Putamen (tissue), 1 donor: ENCODE data around the gene TNRC18.
"Not testable (repeated sequence)": the region's sequence is repeated elsewhere in the genome, so short reads cannot be mapped to it uniquely, and the experiment has no call there.

ENCODE experiments used
- DNase-seq: peaks from one replicate; pipeline ENCODE4 v3.0.0-alpha.2; 2016; ENCODE audit warnings: low spot score

TNRC18 gene

GRCh38 chr7:5349437-5350173, 74.0 kb downstream of the TNRC18 start:
- DNase-seq, result no peak

GRCh38 chr7:5349005-5349380, 74.6 kb downstream of the TNRC18 start:
- no peak for DNase-seq

- peak; percentile 17 for DNase-seq
These were observed 75.3 kb downstream of the TNRC18 start for GRCh38 chr7:5348134-5349004.

GRCh38 chr7:5345671-5346070, 78.0 kb downstream of the TNRC18 start:
- no peak for DNase-seq

- no peak for DNase-seq
These were observed 78.5 kb downstream of the TNRC18 start for GRCh38 chr7:5345171-5345570.

- DNase-seq, result no peak
These were observed 79.3 kb downstream of the TNRC18 start for GRCh38 chr7:5344342-5344741.

- DNase-seq, result no peak
These were observed 79.8 kb downstream of the TNRC18 start for GRCh38 chr7:5343884-5344283.

- no peak for DNase-seq
These were observed 81.0 kb downstream of the TNRC18 start for GRCh38 chr7:5342631-5343030.

GRCh38 chr7:5339955-5340354, 83.7 kb downstream of the TNRC18 start:
- DNase-seq, result no peak

- no peak for DNase-seq
These were observed 86.6 kb downstream of the TNRC18 start for GRCh38 chr7:5337047-5337446.

- DNase-seq, result no peak
These were observed 89.0 kb downstream of the TNRC18 start for GRCh38 chr7:5334671-5335070.

- no peak for DNase-seq
These were observed 90.3 kb downstream of the TNRC18 start for GRCh38 chr7:5333121-5334045.

- DNase-seq, result no peak
These were observed 91.1 kb downstream of the TNRC18 start for GRCh38 chr7:5332579-5332978.

- no peak for DNase-seq
These were observed 93.3 kb downstream of the TNRC18 start for GRCh38 chr7:5330288-5330687.

GRCh38 chr7:5324961-5325360, 98.7 kb downstream of the TNRC18 start:
- no peak for DNase-seq

- not testable (repeated sequence) for DNase-seq
These were observed 99.5 kb downstream of the TNRC18 start for GRCh38 chr7:5323800-5324781.

- no peak for DNase-seq
These were observed 100.8 kb downstream of the TNRC18 start for GRCh38 chr7:5322621-5323410.

GRCh38 chr7:5320802-5321396, 102.7 kb downstream of the TNRC18 start:
- DNase-seq, result no peak

GRCh38 chr7:5320391-5320790, 103.2 kb downstream of the TNRC18 start:
- no peak for DNase-seq

- DNase-seq, result not testable (repeated sequence)
These were observed 105.0 kb downstream of the TNRC18 start for GRCh38 chr7:5318613-5319012.
